ENCODE results near the gene ME3. TPM values are rescaled to one million over a fixed set of nuclear protein-coding genes. Genes with fewer than 3 reads are reported as not detected.

The ME3 gene
- total RNA-seq, 2 experiments from 2014 or later = not detected

DNA sequence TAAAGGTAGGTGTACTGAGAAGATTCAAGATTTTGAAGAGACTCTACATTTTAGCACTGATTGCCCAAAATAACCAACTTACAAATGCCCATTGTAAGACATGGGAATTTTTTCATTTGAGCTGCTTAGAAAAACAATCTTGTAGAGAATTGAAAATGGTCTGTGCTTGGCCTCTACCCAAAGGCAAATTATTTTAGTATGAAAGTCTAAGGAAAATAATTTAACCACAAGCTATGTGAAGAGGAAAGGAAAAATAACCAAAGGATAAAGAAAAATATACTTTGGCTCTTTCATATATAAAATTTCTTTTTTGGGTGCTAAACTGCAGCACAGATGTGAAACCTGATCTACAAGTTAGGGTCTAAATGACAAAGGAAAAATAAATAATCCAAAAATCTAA lies 54.9 kb downstream of the ME3 start:
- no peak overlapping the region for H3K27ac ChIP-seq (ENCODE audit: low read depth, low read length, poor library complexity, severe bottlenecking)
- intact Hi-C loops (cut with micrococcal nuclease; ENCODE audit: unreplicated experiment) = no loop called here
- BruUV-seq (replicated peaks) = no TSS peak
- H3K9me2 ChIP-seq (ENCODE audit: insufficient read depth, low read length) = no peaks in the 10 kb centered on the region
- no peaks in the 10 kb centered on the region for H3K79me2 ChIP-seq (ENCODE audit: insufficient read depth, low read depth, low read length)
- H3K4me3 ChIP-seq (ENCODE audit: low read depth, low read length, poor library complexity, severe bottlenecking) = no peak overlapping the region
- ChIA-PET POLR2A (interaction anchor here (1.7 kb wide), 1 partner anchor 13 kb away, joined by 4 read pairs; no protein-coding TSS in a partner anchor), CTCF (ENCODE audit: unreplicated experiment) (no interaction called here)
- H3K4me1 ChIP-seq (ENCODE audit: insufficient read depth, low read length, poor library complexity, severe bottlenecking) = no peaks in the 10 kb centered on the region
- no peak for DNase-seq (ENCODE audit: low spot score)
- H4K20me1 ChIP-seq (ENCODE audit: insufficient read depth, low read length) = no peaks in the 10 kb centered on the region
- no peak overlapping the region for H2AFZ ChIP-seq (ENCODE audit: low read length)
- H3K4me2 ChIP-seq (ENCODE audit: low read length) = no peak overlapping the region
- TF ChIP-seq, protein P1, sequence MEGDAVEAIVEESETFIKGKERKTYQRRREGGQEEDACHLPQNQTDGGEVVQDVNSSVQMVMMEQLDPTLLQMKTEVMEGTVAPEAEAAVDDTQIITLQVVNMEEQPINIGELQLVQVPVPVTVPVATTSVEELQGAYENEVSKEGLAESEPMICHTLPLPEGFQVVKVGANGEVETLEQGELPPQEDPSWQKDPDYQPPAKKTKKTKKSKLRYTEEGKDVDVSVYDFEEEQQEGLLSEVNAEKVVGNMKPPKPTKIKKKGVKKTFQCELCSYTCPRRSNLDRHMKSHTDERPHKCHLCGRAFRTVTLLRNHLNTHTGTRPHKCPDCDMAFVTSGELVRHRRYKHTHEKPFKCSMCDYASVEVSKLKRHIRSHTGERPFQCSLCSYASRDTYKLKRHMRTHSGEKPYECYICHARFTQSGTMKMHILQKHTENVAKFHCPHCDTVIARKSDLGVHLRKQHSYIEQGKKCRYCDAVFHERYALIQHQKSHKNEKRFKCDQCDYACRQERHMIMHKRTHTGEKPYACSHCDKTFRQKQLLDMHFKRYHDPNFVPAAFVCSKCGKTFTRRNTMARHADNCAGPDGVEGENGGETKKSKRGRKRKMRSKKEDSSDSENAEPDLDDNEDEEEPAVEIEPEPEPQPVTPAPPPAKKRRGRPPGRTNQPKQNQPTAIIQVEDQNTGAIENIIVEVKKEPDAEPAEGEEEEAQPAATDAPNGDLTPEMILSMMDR (conservative IDR thresholded peaks at IDR 0.05; ENCODE audit: low read length) = no peak
- no peak for TF ChIP-seq EZH2phosphoT487 (IDR thresholded peaks at IDR 0.05; ENCODE audit: borderline replicate concordance, low read depth, low read length)
- no peaks in the 10 kb centered on the region for H3K36me3 ChIP-seq (ENCODE audit: insufficient read depth, low read length)
- no peaks in the 10 kb centered on the region for H3K9me3 ChIP-seq (ENCODE audit: low read length)

DNA sequence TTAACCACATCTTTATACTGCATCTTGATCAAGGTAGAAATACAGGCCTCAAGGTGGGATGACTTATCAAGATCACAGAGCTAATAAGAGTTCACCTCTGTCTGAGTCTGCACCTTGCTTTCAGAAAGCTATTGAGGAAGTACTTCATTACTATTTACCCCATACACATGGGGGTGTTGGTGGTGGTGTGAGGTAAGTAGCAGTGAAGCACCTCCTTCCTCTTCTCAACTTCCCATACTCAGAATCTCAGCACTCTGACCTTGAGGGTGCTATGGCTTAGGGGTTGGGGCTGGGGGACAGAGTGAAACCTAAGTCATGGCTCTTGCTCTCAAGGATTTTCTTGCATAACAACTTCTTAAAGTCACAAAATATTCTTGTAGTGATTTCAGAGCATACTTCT lies 56.9 kb downstream of the ME3 start:
- Histone ChIP-seq H3K79me2 (ENCODE audit: insufficient read depth, low read depth, low read length) (no peaks in the 10 kb centered on the region), H3K27ac (ENCODE audit: low read depth, low read length, poor library complexity, severe bottlenecking) (no peak overlapping the region), H4K20me1 (ENCODE audit: insufficient read depth, low read length) (no peaks in the 10 kb centered on the region), H3K9me2 (ENCODE audit: insufficient read depth, low read length) (no peaks in the 10 kb centered on the region), H3K4me2 (ENCODE audit: low read length) (no peak overlapping the region), H3K4me1 (ENCODE audit: insufficient read depth, low read length, poor library complexity, severe bottlenecking) (no peaks in the 10 kb centered on the region), H3K4me3 (ENCODE audit: low read depth, low read length, poor library complexity, severe bottlenecking) (no peak overlapping the region), H2AFZ (ENCODE audit: low read length) (no peak overlapping the region), H3K36me3 (ENCODE audit: insufficient read depth, low read length) (no peaks in the 10 kb centered on the region), H3K9me3 (ENCODE audit: low read length) (no peaks in the 10 kb centered on the region)
- BruUV-seq (replicated peaks) = no TSS peak
- no peak for DNase-seq (ENCODE audit: low spot score)
- ChIA-PET CTCF (ENCODE audit: unreplicated experiment) (no interaction called here), POLR2A (interaction anchor here (0.6 kb wide), 1 partner anchor 52 kb away, joined by 4 read pairs; no protein-coding TSS in a partner anchor)
- no peak for TF ChIP-seq EZH2phosphoT487 (IDR thresholded peaks at IDR 0.05; ENCODE audit: borderline replicate concordance, low read depth, low read length)
- TF ChIP-seq, protein P1 (conservative IDR thresholded peaks at IDR 0.05; ENCODE audit: low read length) = no peak
- intact Hi-C loops (cut with micrococcal nuclease; ENCODE audit: unreplicated experiment) = no loop called here

DNA sequence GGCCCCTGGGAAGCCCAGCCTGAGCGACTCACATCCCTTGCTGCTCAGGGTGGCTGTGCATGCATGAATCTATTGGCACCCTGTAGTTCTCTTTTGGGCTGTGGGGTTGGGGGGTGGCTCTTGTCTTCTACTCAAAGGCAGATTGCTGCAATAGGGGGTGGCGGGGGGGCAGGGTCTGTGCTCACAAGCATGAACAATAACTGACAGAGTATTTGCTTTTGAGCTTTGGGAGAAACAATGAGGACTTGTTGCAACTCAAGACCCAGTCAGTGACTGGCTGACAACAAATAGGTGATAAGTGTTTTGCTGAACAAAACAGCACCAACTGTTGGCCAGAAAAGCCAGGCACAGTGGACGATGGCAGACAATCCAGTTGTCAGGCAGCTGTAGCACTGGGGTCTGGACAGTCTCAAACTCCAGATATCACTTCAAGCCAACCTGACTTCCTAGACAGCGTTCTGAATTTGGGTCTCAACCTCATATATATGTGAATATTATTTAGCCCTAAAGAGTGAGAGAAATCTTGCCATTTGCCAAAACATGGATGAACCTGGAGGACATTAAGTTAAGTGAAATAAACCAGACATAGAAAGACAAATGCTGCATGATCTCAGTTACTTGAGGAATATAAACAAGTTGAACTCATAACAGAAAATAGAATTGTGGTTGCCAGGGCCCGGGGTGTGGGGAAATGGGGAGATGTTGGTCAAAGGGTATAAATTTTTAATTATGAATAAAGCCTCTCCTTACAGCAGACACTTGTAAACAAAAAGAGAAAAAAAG lies 61.7 kb downstream of the ME3 start:
- no peak for DNase-seq (ENCODE audit: low spot score)
- POLR2A ChIA-PET = interaction anchor here (0.6 kb wide), 1 partner anchor 101 kb away, joined by 3 read pairs; no protein-coding TSS in a partner anchor
- H3K79me2 ChIP-seq (ENCODE audit: insufficient read depth, low read depth, low read length) = no peaks in the 10 kb centered on the region
- TF ChIP-seq, protein P1 (conservative IDR thresholded peaks at IDR 0.05; ENCODE audit: low read length) = no peak
- TF ChIP-seq EZH2phosphoT487 (IDR thresholded peaks at IDR 0.05; ENCODE audit: borderline replicate concordance, low read depth, low read length) = no peak
- no peaks in the 10 kb centered on the region for H3K9me3 ChIP-seq (ENCODE audit: low read length)
- H3K36me3 ChIP-seq (ENCODE audit: insufficient read depth, low read length) = no peaks in the 10 kb centered on the region
- H3K27ac ChIP-seq (ENCODE audit: low read depth, low read length, poor library complexity, severe bottlenecking) = no peak overlapping the region
- intact Hi-C loops (cut with micrococcal nuclease; ENCODE audit: unreplicated experiment) = no loop called here
- CTCF ChIA-PET (ENCODE audit: unreplicated experiment) = no interaction called here
- no peaks in the 10 kb centered on the region for H3K4me1 ChIP-seq (ENCODE audit: insufficient read depth, low read length, poor library complexity, severe bottlenecking)
- H3K4me2 ChIP-seq (ENCODE audit: low read length) = no peak overlapping the region
- no peaks in the 10 kb centered on the region for H4K20me1 ChIP-seq (ENCODE audit: insufficient read depth, low read length)
- H3K9me2 ChIP-seq (ENCODE audit: insufficient read depth, low read length) = no peaks in the 10 kb centered on the region
- no peak overlapping the region for H3K4me3 ChIP-seq (ENCODE audit: low read depth, low read length, poor library complexity, severe bottlenecking)
- H2AFZ ChIP-seq (ENCODE audit: low read length) = no peak overlapping the region
- no TSS peak for BruUV-seq (replicated peaks)
